Skeletal muscle satellite cell (primary cell): ENCODE data around the gene NAALADL2.
A peak's percentile ranks its signal among the peaks of the same experiment; 100 is the strongest.

ENCODE experiments used
- H3K27me3 ChIP-seq: 2 replicates; pipeline ENCODE4 v1.7.0; 2013; ENCODE audit warnings: low read length; ENCODE audit not compliant: control insufficient read depth, insufficient read depth
- H3K36me3 ChIP-seq: 2 replicates; pipeline ENCODE4 v1.7.0; 2013; ENCODE audit warnings: mild to moderate bottlenecking, control low read depth, low read length; ENCODE audit not compliant: insufficient read depth
- H3K4me1 ChIP-seq: 2 replicates; pipeline ENCODE4 v1.7.0; 2013; ENCODE audit warnings: low read length; ENCODE audit not compliant: control insufficient read depth, insufficient read depth
- H3K4me2 ChIP-seq: 2 replicates; pipeline ENCODE4 v1.7.0; 2013; ENCODE audit warnings: mild to moderate bottlenecking, low read length
- H3K4me3 ChIP-seq: 2 replicates; pipeline ENCODE4 v1.7.0; 2013; ENCODE audit warnings: low read length
- H3K9ac ChIP-seq: 2 replicates; pipeline ENCODE4 v1.7.0; 2013; ENCODE audit warnings: mild to moderate bottlenecking, low read depth, low read length, moderate library complexity
- H3K9me3 ChIP-seq: replicated peaks from 2 replicates; pipeline ENCODE4 v1.7.0; 2013; ENCODE audit warnings: mild to moderate bottlenecking, control low read depth, low read length

Gene NAALADL2

GRCh38 chr3:175192536-175192935 lies 333.4 kb downstream of the NAALADL2 start:
- Histone ChIP-seq H3K4me3 (no peak overlapping the region), H3K4me1 (peaks cover 11% of the 10 kb centered on the region), H3K9me3 (no peaks in the 10 kb centered on the region), H3K36me3 (no peaks in the 10 kb centered on the region), H3K4me2 (no peak overlapping the region), H3K27me3 (no peaks in the 10 kb centered on the region), H3K9ac (no peak overlapping the region)

- no peaks in the 10 kb centered on the region for H3K9me3 ChIP-seq
- H3K4me2 ChIP-seq: no peak overlapping the region
- no peak overlapping the region for H3K4me3 ChIP-seq
- H3K36me3 ChIP-seq: no peaks in the 10 kb centered on the region
- no peak overlapping the region for H3K9ac ChIP-seq
- H3K27me3 ChIP-seq: no peaks in the 10 kb centered on the region
- peaks cover 11% of the 10 kb centered on the region for H3K4me1 ChIP-seq
These were observed 334.8 kb downstream of the NAALADL2 start for GRCh38 chr3:175193815-175194518.

- no peaks in the 10 kb centered on the region for H3K27me3 ChIP-seq
- no peak overlapping the region for H3K4me2 ChIP-seq
- H3K36me3 ChIP-seq: no peaks in the 10 kb centered on the region
- peaks cover 12% of the 10 kb centered on the region for H3K4me1 ChIP-seq
- no peak overlapping the region for H3K9ac ChIP-seq
- H3K4me3 ChIP-seq: no peak overlapping the region
- H3K9me3 ChIP-seq: no peaks in the 10 kb centered on the region
These were observed 340.1 kb downstream of the NAALADL2 start for GRCh38 chr3:175198991-175199783.

GRCh38 chr3:175199961-175200360 lies 340.8 kb downstream of the NAALADL2 start:
- H3K9me3 ChIP-seq: no peaks in the 10 kb centered on the region
- no peaks in the 10 kb centered on the region for H3K36me3 ChIP-seq
- no peak overlapping the region for H3K4me3 ChIP-seq
- no peaks in the 10 kb centered on the region for H3K27me3 ChIP-seq
- H3K9ac ChIP-seq: no peak overlapping the region
- peaks cover 9% of the 10 kb centered on the region for H3K4me1 ChIP-seq
- no peak overlapping the region for H3K4me2 ChIP-seq

- H3K4me3 ChIP-seq: no peak overlapping the region
- H3K4me1 ChIP-seq: peaks cover 9% of the 10 kb centered on the region
- H3K9ac ChIP-seq: no peak overlapping the region
- H3K27me3 ChIP-seq: no peaks in the 10 kb centered on the region
- H3K36me3 ChIP-seq: no peaks in the 10 kb centered on the region
- no peaks in the 10 kb centered on the region for H3K9me3 ChIP-seq
- no peak overlapping the region for H3K4me2 ChIP-seq
These were observed 341.4 kb downstream of the NAALADL2 start for GRCh38 chr3:175200391-175201095.

GRCh38 chr3:175207361-175207760 lies 348.2 kb downstream of the NAALADL2 start:
- Histone ChIP-seq H3K36me3 (no peaks in the 10 kb centered on the region), H3K9me3 (no peaks in the 10 kb centered on the region), H3K4me2 (peak overlapping the region; percentile 27), H3K4me3 (no peak overlapping the region), H3K27me3 (no peaks in the 10 kb centered on the region), H3K9ac (no peak overlapping the region), H3K4me1 (peaks cover 12% of the 10 kb centered on the region)

- Histone ChIP-seq H3K36me3 (no peaks in the 10 kb centered on the region), H3K4me2 (no peak overlapping the region), H3K9me3 (no peaks in the 10 kb centered on the region), H3K27me3 (no peaks in the 10 kb centered on the region), H3K4me1 (peaks cover 21% of the 10 kb centered on the region), H3K4me3 (no peak overlapping the region), H3K9ac (no peak overlapping the region)
These were observed 349.2 kb downstream of the NAALADL2 start for GRCh38 chr3:175208326-175208725.

- no peaks in the 10 kb centered on the region for H3K9me3 ChIP-seq
- no peak overlapping the region for H3K4me3 ChIP-seq
- no peak overlapping the region for H3K9ac ChIP-seq
- H3K4me2 ChIP-seq: no peak overlapping the region
- H3K4me1 ChIP-seq: peaks cover 23% of the 10 kb centered on the region
- H3K36me3 ChIP-seq: no peaks in the 10 kb centered on the region
- no peaks in the 10 kb centered on the region for H3K27me3 ChIP-seq
These were observed 352.3 kb downstream of the NAALADL2 start for GRCh38 chr3:175211466-175211865.

GRCh38 chr3:175212896-175213295 lies 353.8 kb downstream of the NAALADL2 start:
- no peak overlapping the region for H3K9ac ChIP-seq
- H3K4me2 ChIP-seq: peak overlapping the region; percentile 60
- peaks cover 13% of the 10 kb centered on the region for H3K4me1 ChIP-seq
- no peaks in the 10 kb centered on the region for H3K27me3 ChIP-seq
- no peaks in the 10 kb centered on the region for H3K36me3 ChIP-seq
- peak overlapping the region; percentile 24 for H3K4me3 ChIP-seq
- no peaks in the 10 kb centered on the region for H3K9me3 ChIP-seq

- Histone ChIP-seq H3K4me3 (no peak overlapping the region), H3K27me3 (no peaks in the 10 kb centered on the region), H3K9ac (no peak overlapping the region), H3K4me2 (no peak overlapping the region), H3K36me3 (no peaks in the 10 kb centered on the region), H3K4me1 (peaks cover 13% of the 10 kb centered on the region), H3K9me3 (no peaks in the 10 kb centered on the region)
These were observed 355.1 kb downstream of the NAALADL2 start for GRCh38 chr3:175214216-175214615.

GRCh38 chr3:175215833-175216232 lies 356.7 kb downstream of the NAALADL2 start:
- Histone ChIP-seq H3K4me3 (no peak overlapping the region), H3K27me3 (no peaks in the 10 kb centered on the region), H3K36me3 (no peaks in the 10 kb centered on the region), H3K9me3 (no peaks in the 10 kb centered on the region), H3K4me2 (no peak overlapping the region), H3K4me1 (peaks cover 13% of the 10 kb centered on the region), H3K9ac (no peak overlapping the region)
